ENCODE measurements around the gene FMN1.

FMN1 gene

GRCh38 chr15:32877252-32878019 lies 317.1 kb downstream of the FMN1 start:
- DNase-seq: no peak

- DNase-seq: no peak
Measured at GRCh38 chr15:32873284-32874114, 321.0 kb downstream of the FMN1 start.

- DNase-seq: no peak
Measured at GRCh38 chr15:32872621-32873283, 321.8 kb downstream of the FMN1 start.

- DNase-seq: no peak
Measured at GRCh38 chr15:32871883-32872282, 322.6 kb downstream of the FMN1 start.

- DNase-seq: no peak
Measured at GRCh38 chr15:32870240-32871033, 324.1 kb downstream of the FMN1 start.

- no peak for DNase-seq
Measured at GRCh38 chr15:32869776-32870175, 324.7 kb downstream of the FMN1 start.

GRCh38 chr15:32867313-32867626 lies 327.2 kb downstream of the FMN1 start:
- DNase-seq: no peak

- DNase-seq: no peak
Measured at GRCh38 chr15:32866454-32867312, 327.8 kb downstream of the FMN1 start.

GRCh38 chr15:32864841-32865240 lies 329.7 kb downstream of the FMN1 start:
- no peak for DNase-seq

- DNase-seq: no peak
Measured at GRCh38 chr15:32864051-32864450, 330.5 kb downstream of the FMN1 start.

GRCh38 chr15:32861761-32862160 lies 332.8 kb downstream of the FMN1 start:
- DNase-seq: no peak

- no peak for DNase-seq
Measured at GRCh38 chr15:32861174-32861573, 333.3 kb downstream of the FMN1 start.

GRCh38 chr15:32859996-32860395 lies 334.5 kb downstream of the FMN1 start:
- DNase-seq: no peak

GRCh38 chr15:32859251-32859650 lies 335.3 kb downstream of the FMN1 start:
- no peak for DNase-seq

- no peak for DNase-seq
Measured at GRCh38 chr15:32857732-32858131, 336.8 kb downstream of the FMN1 start.

- DNase-seq: no peak
Measured at GRCh38 chr15:32856753-32857152, 337.8 kb downstream of the FMN1 start.

- no peak for DNase-seq
Measured at GRCh38 chr15:32855942-32856341, 338.6 kb downstream of the FMN1 start.

- no peak for DNase-seq
Measured at GRCh38 chr15:32853592-32853991, 340.9 kb downstream of the FMN1 start.

GRCh38 chr15:32852771-32853170 lies 341.7 kb downstream of the FMN1 start:
- no peak for DNase-seq

- DNase-seq: no peak
Measured at GRCh38 chr15:32852017-32852416, 342.5 kb downstream of the FMN1 start.

GRCh38 chr15:32851572-32851971 lies 342.9 kb downstream of the FMN1 start:
- no peak for DNase-seq

All from NCI-H1105 treated with DMSO at 0.1 percent for 48 hours (cell line).